Breast epithelium (tissue), 3 donors: ENCODE data around the gene NAA25.

Experiments
- CTCF ChIP-seq, 3 donors: fragments of 450-650 bp; IDR thresholded peaks; one replicate each; pipeline ENCODE4 v1.5.1; 2016 to 2017; ENCODE audit warnings: antibody characterized with exemption in 3 of 3, mild to moderate bottlenecking in 3 of 3, moderate library complexity in 3 of 3
- POLR2AphosphoS5 ChIP-seq, 3 donors: sonication (generic); formaldehyde crosslinking; IDR thresholded peaks; one replicate each; pipeline ENCODE4 v1.6.1; 2017; ENCODE audit warnings: antibody characterized with exemption in 3 of 3

GRCh38 chr12:112091563-112091962 lies 17.0 kb downstream of the NAA25 start:
- TF ChIP-seq POLR2AphosphoS5 (IDR thresholded peaks at IDR 0.05) (no peak), CTCF (IDR thresholded peaks at IDR 0.05) (no peak)
